Loucy (cell line): ENCODE results near the gene MAK.
"Not testable (repeated sequence)": the region's sequence is repeated elsewhere in the genome, so short reads cannot be mapped to it uniquely, and the experiment has no call there.

Experiments used
- H2AFZ ChIP-seq: fragments of 200-600 bp; sonication (generic); 2 replicates; pipeline ENCODE4 v1.6.0; 2016; ENCODE audit warnings: antibody characterized with exemption, mild to moderate bottlenecking, low read length, moderate library complexity
- H3F3A ChIP-seq: fragments of 200-600 bp; 2 replicates; pipeline ENCODE4 v1.6.0; 2016; ENCODE audit warnings: antibody characterized with exemption, low read depth, mild to moderate bottlenecking
- H3K27me3 ChIP-seq: fragments of 200-600 bp; sonication (generic); 2 replicates; pipeline ENCODE4 v1.6.1; 2014; ENCODE audit warnings: low read length, mild to moderate bottlenecking; ENCODE audit not compliant: insufficient read depth, poor library complexity, severe bottlenecking
- H3K36me3 ChIP-seq: fragments of 200-600 bp; sonication (generic); 2 replicates; pipeline ENCODE4 v1.6.1; 2016; ENCODE audit warnings: low read length; ENCODE audit not compliant: insufficient read depth
- H3K4me1 ChIP-seq: fragments of 200-600 bp; sonication (generic); 2 replicates; pipeline ENCODE4 v1.5.1; 2014; ENCODE audit warnings: low read length, mild to moderate bottlenecking; ENCODE audit not compliant: insufficient read depth, poor library complexity, severe bottlenecking
- H3K4me2 ChIP-seq: fragments of 200-600 bp; sonication (generic); 2 replicates; pipeline ENCODE4 v1.6.0; 2014; ENCODE audit warnings: antibody characterized with exemption, low read length, low read depth, mild to moderate bottlenecking; ENCODE audit not compliant: poor library complexity, severe bottlenecking
- H3K4me3 ChIP-seq: fragments of 200-600 bp; sonication (generic); 2 replicates; pipeline ENCODE4 v1.5.1; 2014; ENCODE audit warnings: low read length, mild to moderate bottlenecking, mixed read lengths; ENCODE audit not compliant: poor library complexity, severe bottlenecking
- H3K79me2 ChIP-seq: fragments of 200-600 bp; sonication (generic); 2 replicates; pipeline ENCODE4 v1.6.1; 2014; ENCODE audit warnings: low read length; ENCODE audit not compliant: insufficient read depth
- H3K9ac ChIP-seq: fragments of 200-600 bp; sonication (generic); 2 replicates; pipeline ENCODE4 v1.6.0; 2014; ENCODE audit warnings: mild to moderate bottlenecking, low read depth, low read length, moderate library complexity; ENCODE audit not compliant: poor library complexity, severe bottlenecking
- H3K9me2 ChIP-seq: fragments of 200-600 bp; sonication (generic); replicated peaks from 2 replicates; pipeline ENCODE4 v1.6.1; 2016; ENCODE audit warnings: low read depth, low read length, mixed read lengths
- H3K9me3 ChIP-seq: fragments of 200-600 bp; sonication (generic); 2 replicates; pipeline ENCODE4 v1.6.1; 2014; ENCODE audit warnings: mild to moderate bottlenecking, antibody characterized with exemption, low read length, low read depth; ENCODE audit not compliant: insufficient read depth
- H4K20me1 ChIP-seq: fragments of 200-600 bp; sonication (generic); 2 replicates; pipeline ENCODE4 v1.6.0; 2014; ENCODE audit warnings: antibody characterized with exemption, low read length, mild to moderate bottlenecking; ENCODE audit not compliant: insufficient read depth, poor library complexity, severe bottlenecking
- CTCF ChIP-seq: fragments of 200-600 bp; sonication (generic); conservative IDR thresholded peaks from 2 replicates; pipeline ENCODE4 v1.5.1; 2014; ENCODE audit warnings: mild to moderate bottlenecking, antibody characterized with exemption, low read length
- EZH2phosphoT487 ChIP-seq: fragments of 200-600 bp; IDR thresholded peaks from 2 replicates; pipeline ENCODE4 v1.6.1; 2018; ENCODE audit warnings: antibody characterized with exemption, mild to moderate bottlenecking, moderate library complexity, borderline replicate concordance

The MAK gene

GRCh38 chr6:10837995-10838793 lies at the start of gene MAK:
MAK (minus strand) TSS chr6:10838539; CDS start chr6:10830648, 7,891 bp downstream.
- Histone ChIP-seq H4K20me1 (no peaks in the 10 kb centered on the region), H3K9ac (peak within 1 kb of the TSS; percentile 28), H2AFZ (peak within 1 kb of the TSS; percentile 91), H3K9me3 (no peaks in the 10 kb centered on the region), H3K9me2 (no peaks in the 10 kb centered on the region), H3K79me2 (no peaks in the 10 kb centered on the region), H3K27me3 (peaks cover 39% of the 10 kb centered on the region), H3K36me3 (no peaks in the 10 kb centered on the region), H3K4me2 (peak within 1 kb of the TSS; percentile 84), H3K4me1 (peaks cover 16% of the 10 kb centered on the region), H3F3A (no peaks in the 10 kb centered on the region), H3K4me3 (peak within 1 kb of the TSS; percentile 70)
- TF ChIP-seq EZH2phosphoT487 (no peak), CTCF (no peak)

GRCh38 chr6:10886691-10887502 lies 48.6 kb upstream of the MAK start, which contains the start of gene SYCP2L:
SYCP2L (plus strand) TSS chr6:10887052; CDS start chr6:10887127, 75 bp downstream.
- Histone ChIP-seq H2AFZ (no peak within 1 kb of the TSS), H3K4me3 (no peak within 1 kb of the TSS), H3K4me1 (no peaks in the 10 kb centered on the region), H3K4me2 (no peak within 1 kb of the TSS), H4K20me1 (no peaks in the 10 kb centered on the region), H3K79me2 (no peaks in the 10 kb centered on the region), H3F3A (no peaks in the 10 kb centered on the region), H3K9ac (no peak within 1 kb of the TSS), H3K36me3 (no peaks in the 10 kb centered on the region), H3K27me3 (no peaks in the 10 kb centered on the region), H3K9me3 (no peaks in the 10 kb centered on the region), H3K9me2 (no peaks in the 10 kb centered on the region)
- TF ChIP-seq CTCF, result no peak
- no peak for TF ChIP-seq EZH2phosphoT487

GRCh38 chr6:10886365-10886690 lies 48.0 kb upstream of the MAK start:
- not testable (repeated sequence) for H3K4me2 ChIP-seq, H3K27me3 ChIP-seq, H4K20me1 ChIP-seq

More at GRCh38 chr6:10886365-10886690, 48.0 kb upstream of the MAK start:
- not testable (repeated sequence) for H2AFZ ChIP-seq, H3K4me3 ChIP-seq, H3K9me2 ChIP-seq, H3K9ac ChIP-seq, H3K9me3 ChIP-seq, H3K4me1 ChIP-seq, H3K79me2 ChIP-seq, H3K36me3 ChIP-seq, H3F3A ChIP-seq
